Left ventricle myocardium superior (tissue), 1 donor: ENCODE measurements around the gene TNIP1. TPM values are rescaled to one million over a fixed set of nuclear protein-coding genes. Genes with fewer than 3 reads are reported as not detected.

Experiments used
- ATAC-seq: fragments of 200-7000 bp; cut with Tn5 transposase; one replicate; pipeline ENCODE4 v1.9.1; 2020; ENCODE audit warnings: mild to moderate bottlenecking, moderate library complexity
- DNase-seq: peaks from one replicate; pipeline ENCODE4 v3.0.0-alpha.2; 2020
- intact Hi-C: fragments of 100-400 bp; cut with micrococcal nuclease; formaldehyde crosslinking; loops from one replicate; pipeline ENCODE4 v1.11.0; 2022
- total RNA-seq: library from RNA; stranded (reverse); fragmentation: NEBNext Ultra II Directional; extraction: Animal tissue kit (Norgen Biotek cat#: 25700); gene quantifications from one replicate; pipeline ENCODE4 v1.2.1, GENCODE V29; 2021
- donor health status: DM: no; HTN: yes; CAD: no; lungs with severe emphysema.

TNIP1 gene
- total RNA-seq, 1 donor from 2014 or later = 137 TPM

DNA sequence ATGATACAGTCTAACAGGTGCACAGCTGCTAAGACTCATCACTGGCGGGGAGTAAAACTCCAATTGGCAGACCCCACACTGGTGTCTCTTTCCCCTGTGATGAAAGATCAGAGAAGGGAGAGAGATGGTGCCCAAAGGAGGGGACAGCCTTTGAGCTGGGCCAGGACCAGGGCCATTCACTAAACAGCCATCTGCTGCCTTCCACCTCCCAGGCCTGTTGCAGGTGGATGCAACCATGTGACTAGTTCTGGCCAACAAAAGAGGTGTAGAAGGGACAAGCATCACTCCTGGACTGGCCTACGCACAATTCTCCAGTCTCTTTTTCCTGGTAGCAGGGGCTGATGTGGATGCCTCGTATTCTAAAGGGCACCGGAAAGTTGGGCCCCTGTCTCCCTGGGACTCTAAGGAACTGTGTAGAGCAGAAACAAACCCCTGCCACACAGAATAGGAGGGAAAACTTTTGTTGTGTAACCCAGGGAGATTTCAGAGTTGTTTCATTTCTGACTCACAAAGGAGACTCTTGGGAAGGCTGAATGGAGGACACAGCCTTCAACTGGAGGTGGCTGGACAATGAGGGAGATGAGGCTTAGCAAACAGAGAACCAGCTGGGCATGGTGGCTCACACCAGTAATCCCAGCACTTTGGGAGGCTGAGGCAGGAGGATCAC is 26.9 kb downstream of the TNIP1 start:
- intact Hi-C loops = no loop called here
- ATAC-seq (no peak), DNase-seq (no peak)

GRCh38 chr5:151052836-151053235 is 28.0 kb downstream of the TNIP1 start:
- intact Hi-C loops = no loop called here
- ATAC-seq = no peak
- DNase-seq = peak; percentile 5

- ATAC-seq = peak; percentile 11
- DNase-seq = peak; percentile 34
- intact Hi-C loops = no loop called here
Measured at GRCh38 chr5:151051931-151052608, 28.8 kb downstream of the TNIP1 start.

DNA sequence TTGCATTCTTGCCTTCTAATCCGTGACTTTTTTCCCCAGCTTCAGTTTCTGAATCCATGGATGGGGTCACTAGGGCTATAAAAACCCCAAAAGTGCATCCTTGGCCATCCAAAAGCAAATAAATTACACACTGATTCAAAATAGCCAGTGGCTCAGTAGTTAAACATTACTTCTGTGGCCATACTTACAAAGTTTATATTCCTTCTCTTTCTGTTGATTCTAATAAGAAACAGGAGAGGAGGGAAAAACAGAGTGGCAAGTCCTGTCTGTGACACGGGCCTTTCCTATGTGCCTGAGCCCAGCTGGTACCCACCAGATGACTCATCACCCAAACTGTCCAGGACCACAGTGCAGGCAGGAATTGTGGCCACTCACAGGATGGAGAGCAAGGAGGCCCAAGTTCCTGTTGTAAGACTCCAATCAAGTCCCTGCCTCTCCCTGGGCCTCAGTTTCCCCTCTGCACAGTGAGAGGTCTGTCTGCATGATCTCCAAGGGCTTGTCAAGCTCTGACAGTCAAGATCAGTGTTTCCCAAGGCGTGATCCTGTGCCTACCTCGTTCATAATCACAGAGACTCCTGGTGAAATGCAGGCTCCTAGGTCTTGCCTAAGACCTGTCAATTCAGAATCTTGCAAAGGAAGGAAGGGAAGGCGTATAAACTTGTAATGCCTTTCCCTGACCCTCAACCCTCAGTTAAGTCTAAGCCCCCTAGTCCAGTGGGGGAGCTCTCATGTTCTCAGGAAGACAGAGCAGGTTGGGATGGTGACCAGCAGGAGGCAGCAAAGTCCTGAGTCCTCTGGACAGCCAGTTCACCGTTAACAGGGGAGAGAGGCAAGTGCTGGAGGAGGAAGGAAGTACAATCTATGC is 29.5 kb downstream of the TNIP1 start:
- DNase-seq (peak; percentile 88), ATAC-seq (peak; percentile 82)
- intact Hi-C loops = no loop called here

DNA sequence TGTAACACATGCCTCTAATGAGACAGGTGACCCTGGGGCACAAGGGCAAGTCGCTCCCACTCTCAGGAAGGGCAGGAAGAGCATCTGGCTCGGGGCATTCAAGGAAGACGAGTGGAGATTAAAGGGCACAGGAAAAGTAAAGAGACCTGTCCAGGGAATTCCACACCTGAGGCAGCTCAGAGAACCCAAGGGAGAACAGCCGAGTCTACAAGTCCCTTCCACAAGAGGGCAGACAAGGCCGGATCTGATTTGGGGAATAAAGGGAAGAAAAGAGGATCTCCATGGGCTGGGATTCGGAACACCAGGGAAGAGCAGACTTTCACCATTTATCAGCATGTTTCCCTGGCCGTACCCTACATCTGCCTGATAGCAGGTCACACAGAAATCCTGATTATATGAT is 32.3 kb downstream of the TNIP1 start:
- ATAC-seq (no peak), DNase-seq (no peak)
- intact Hi-C loops = loop anchor here (1.0 kb wide), 1 partner anchor 46 kb away; no protein-coding TSS in a partner anchor

GRCh38 chr5:151047814-151048425 is 32.9 kb downstream of the TNIP1 start:
- peak; percentile 79 for ATAC-seq
- DNase-seq = no peak
- intact Hi-C loops = loop anchor here (1.0 kb wide), 1 partner anchor 46 kb away; no protein-coding TSS in a partner anchor

- DNase-seq (peak; percentile 9), ATAC-seq (no peak)
- intact Hi-C loops = no loop called here
Measured at GRCh38 chr5:151042453-151043093, 38.3 kb downstream of the TNIP1 start.

GRCh38 chr5:151041577-151042268 is 39.1 kb downstream of the TNIP1 start:
- DNase-seq = no peak

DNA sequence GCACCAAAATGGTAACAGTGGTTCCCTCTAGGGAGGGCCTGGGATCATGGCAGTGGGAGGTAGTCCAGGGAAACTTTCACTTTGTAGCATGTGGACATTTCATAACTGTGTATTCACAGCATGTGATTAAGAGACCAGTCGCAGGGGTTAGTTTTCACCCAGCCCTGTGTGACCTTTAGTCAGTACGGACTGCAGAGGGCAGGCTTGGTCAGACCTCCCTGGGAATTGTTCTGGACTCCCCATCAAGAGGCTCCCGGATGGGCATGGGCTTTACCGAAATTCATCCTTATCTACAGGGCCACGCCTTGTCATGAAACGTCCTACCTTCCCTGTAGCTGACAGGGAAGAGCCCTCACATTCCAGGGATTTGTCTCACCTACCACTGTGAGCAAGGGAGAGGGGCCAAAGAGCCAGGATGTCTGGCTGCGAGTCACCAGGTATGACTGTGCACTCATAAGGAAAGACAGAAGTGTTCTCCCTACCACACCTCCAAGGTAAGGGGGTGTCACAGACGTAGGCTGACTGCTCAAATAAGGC is 40.6 kb downstream of the TNIP1 start:
- intact Hi-C loops = no loop called here
- ATAC-seq (peak; percentile 63), DNase-seq (no peak)

More at GRCh38 chr5:151041577-151042268, 39.1 kb downstream of the TNIP1 start:
- intact Hi-C loops = no loop called here
- no peak for ATAC-seq

GRCh38 chr5:151039665-151040064 is 41.2 kb downstream of the TNIP1 start:
- intact Hi-C loops = no loop called here
- ATAC-seq (no peak), DNase-seq (no peak)

DNA sequence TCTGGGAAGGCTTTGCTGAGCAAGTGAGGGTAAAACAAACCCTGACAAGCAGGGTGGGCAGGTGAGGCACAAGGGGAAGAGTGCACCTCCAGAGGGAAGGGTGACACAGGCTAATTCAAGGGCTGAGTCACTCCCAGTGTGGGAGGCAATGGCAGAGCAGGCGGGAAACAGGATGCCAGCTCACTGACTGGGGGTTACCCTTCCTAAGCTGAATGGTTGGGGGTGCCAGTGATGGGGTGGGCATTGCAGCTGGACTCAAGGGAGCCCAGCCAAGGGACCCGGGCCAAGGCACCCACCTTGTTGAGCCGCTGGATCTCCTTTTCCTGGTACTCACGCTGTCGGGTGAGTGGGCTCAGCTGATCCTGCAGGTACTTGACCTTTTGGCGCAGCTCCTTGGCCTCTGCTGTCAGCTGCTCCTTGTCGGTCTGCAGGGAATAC is 42.0 kb downstream of the TNIP1 start:
- intact Hi-C loops = no loop called here
- ATAC-seq (peak; percentile 4), DNase-seq (no peak)

DNA sequence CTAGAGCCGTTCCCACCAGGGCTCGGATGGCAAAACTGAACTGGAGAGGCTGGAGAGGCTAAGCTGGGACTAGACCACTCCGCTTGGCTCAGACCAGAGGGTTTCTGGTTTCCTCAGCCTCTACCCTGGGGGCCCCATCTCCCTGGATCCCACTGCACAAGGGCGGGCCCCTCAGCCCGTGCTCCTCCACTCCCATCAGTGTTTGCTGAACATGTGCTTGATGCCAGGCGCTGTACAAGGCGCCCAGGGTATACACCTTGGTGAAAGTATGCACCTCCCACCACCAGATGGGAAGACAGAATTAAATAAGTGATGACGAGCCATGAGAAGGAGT is 42.5 kb downstream of the TNIP1 start:
- DNase-seq (no peak), ATAC-seq (no peak)
- intact Hi-C loops = no loop called here

DNA sequence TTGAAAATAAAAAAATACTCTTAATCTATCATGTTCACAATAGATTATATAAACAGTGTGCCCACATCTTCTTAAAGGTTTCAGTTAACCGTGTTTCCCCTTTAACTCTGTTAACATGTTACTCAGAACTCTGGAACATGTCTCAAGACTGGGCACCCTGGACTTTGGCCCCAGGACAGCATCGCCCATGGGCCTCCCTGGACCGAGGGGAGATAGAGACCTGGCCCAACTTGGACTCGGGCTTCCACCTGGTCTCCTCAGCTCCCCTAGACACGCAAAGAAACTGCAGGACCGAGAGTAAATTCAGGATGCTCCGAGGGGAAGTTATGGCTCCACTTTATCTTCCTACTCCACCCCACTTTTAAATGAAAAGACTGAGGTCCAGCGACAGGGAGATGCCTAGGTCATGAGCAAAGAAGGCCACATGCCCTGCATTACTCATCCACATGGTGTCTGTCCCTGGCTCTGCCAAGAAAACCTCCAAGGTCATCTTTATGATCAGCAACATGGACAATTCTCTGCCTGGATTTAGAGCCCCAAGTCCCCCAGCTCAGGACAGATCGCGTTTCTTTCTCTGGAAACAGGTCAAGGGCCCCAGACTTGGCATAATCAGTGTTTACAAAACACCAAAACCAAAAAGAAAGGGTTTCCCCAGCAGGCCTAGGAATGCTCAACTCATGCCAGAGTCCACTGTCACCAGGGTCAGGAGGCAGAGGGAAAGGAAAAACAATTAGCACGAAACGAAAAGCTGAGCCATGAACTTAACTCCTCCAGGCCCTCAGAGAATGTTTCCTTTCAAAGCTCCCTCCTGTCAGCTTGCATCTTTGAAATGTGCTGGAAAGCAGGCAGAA is 43.0 kb downstream of the TNIP1 start:
- ATAC-seq (peak; percentile 65), DNase-seq (no peak)
- intact Hi-C loops = no loop called here

DNA sequence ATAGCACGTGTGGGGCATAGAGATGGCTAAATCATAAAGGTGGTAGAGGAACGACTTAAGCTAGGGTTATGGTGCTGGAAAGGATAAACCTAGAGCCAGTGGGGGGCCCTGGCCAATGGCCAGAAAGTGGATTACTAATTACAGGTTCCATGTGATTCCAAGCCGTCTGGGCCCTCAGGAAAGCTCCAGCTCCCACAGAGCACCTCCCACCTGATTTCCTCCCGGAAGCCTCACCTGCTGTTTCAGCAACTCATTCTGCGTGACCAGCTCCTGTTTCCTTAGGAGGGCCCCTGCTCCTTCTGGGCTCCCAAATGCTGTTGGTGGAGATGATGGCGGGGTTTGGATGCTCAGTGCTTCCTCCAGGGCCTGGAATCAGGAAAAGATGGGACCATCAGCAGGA is 44.3 kb downstream of the TNIP1 start:
- DNase-seq (no peak), ATAC-seq (no peak)
- intact Hi-C loops = no loop called here

GRCh38 chr5:151034422-151035379 is 46.1 kb downstream of the TNIP1 start:
- DNase-seq = no peak
- ATAC-seq = no peak
- intact Hi-C loops = no loop called here

DNA sequence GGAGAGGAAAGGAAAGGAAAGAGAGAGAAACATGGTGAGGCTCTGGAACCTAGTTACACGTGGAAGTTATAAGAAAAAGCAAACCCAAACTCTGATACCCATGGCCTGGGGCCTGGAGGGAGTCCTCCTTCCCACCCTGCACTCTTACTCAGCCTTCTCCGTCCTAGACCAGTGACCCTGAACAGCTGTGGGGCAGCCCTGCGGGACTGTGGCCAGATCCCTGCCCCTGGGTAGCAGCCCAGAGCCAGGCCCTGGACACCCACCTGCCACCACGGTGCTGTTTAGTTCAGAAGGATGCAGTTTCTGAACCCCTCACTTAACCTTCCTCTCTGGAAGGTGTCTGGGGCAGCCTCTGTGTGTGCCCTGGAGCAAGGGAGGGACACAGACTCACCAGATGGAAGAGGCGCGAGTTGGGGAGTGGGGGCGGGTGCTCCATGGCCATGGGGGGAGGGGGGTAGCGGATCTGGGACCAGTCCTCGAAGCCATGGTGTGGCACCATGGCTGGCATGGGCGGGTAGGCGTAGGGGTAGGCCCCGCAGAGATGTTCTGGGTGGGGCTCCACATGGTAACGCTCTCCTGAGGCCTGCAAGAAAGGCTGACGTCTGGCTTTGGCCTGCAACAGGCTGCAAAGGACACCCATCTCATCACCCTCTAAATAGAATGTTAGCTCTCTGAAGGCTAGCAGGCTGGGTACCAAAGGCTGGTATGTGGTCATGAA is 47.5 kb downstream of the TNIP1 start:
- no peak for DNase-seq
- intact Hi-C loops = no loop called here
- no peak for ATAC-seq
